Coronary artery (tissue), 2 donors: ENCODE results near the gene GPC3.
"Not testable (repeated sequence)": the region's sequence is repeated elsewhere in the genome, so short reads cannot be mapped to it uniquely, and the experiment has no call there.

ENCODE experiments used
- DNase-seq: peaks from one replicate; pipeline ENCODE4 v3.0.0-alpha.2; 2017; ENCODE audit warnings: low spot score
- H3K27ac ChIP-seq, 2 donors: fragments of 200-600 bp; sonication (generic); one replicate each; pipeline ENCODE4 v1.5.1; 2016 to 2019
- H3K4me3 ChIP-seq: fragments of 200-600 bp; sonication (generic); 2 replicates; pipeline ENCODE4 v1.5.1; 2016; ENCODE audit warnings: mild to moderate bottlenecking, moderate library complexity
- TF ChIP-seq, protein P1 (sequence below): fragments of 200-600 bp; sonication (generic); IDR thresholded peaks from one replicate; pipeline ENCODE4 v1.5.1; 2019; ENCODE audit warnings: antibody characterized with exemption

Gene GPC3

DNA sequence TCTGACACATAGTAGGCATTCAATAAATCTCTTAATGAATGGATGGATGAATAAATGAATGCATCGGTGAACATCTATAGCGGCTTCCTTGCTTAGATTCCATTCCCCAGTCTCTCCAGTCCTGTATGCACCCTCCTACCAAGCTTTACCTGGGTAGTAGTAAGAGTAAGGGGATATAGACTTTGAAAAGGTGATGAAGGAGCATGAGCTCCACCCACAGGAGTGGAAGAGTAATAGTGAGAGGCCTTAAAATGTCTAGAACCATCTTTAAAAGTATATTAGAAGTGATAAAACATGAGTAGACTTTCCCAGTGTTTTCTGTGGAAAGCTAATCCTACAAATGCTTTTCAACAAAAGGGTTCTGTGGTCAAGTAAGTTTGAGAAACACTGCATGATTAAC is 35.5 kb upstream of the GPC3 start:
- DNase-seq, result no peak
- Histone ChIP-seq H3K27ac (no peak overlapping the region), H3K4me3 (no peak overlapping the region)
- TF ChIP-seq, protein P1, sequence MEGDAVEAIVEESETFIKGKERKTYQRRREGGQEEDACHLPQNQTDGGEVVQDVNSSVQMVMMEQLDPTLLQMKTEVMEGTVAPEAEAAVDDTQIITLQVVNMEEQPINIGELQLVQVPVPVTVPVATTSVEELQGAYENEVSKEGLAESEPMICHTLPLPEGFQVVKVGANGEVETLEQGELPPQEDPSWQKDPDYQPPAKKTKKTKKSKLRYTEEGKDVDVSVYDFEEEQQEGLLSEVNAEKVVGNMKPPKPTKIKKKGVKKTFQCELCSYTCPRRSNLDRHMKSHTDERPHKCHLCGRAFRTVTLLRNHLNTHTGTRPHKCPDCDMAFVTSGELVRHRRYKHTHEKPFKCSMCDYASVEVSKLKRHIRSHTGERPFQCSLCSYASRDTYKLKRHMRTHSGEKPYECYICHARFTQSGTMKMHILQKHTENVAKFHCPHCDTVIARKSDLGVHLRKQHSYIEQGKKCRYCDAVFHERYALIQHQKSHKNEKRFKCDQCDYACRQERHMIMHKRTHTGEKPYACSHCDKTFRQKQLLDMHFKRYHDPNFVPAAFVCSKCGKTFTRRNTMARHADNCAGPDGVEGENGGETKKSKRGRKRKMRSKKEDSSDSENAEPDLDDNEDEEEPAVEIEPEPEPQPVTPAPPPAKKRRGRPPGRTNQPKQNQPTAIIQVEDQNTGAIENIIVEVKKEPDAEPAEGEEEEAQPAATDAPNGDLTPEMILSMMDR, result no peak

- Histone ChIP-seq H3K4me3 (no peak overlapping the region), H3K27ac (no peak overlapping the region)
- DNase-seq, result no peak
- TF ChIP-seq, protein P1, result no peak
These were observed 34.3 kb upstream of the GPC3 start for GRCh38 chrX:134019567-134020206.

DNA sequence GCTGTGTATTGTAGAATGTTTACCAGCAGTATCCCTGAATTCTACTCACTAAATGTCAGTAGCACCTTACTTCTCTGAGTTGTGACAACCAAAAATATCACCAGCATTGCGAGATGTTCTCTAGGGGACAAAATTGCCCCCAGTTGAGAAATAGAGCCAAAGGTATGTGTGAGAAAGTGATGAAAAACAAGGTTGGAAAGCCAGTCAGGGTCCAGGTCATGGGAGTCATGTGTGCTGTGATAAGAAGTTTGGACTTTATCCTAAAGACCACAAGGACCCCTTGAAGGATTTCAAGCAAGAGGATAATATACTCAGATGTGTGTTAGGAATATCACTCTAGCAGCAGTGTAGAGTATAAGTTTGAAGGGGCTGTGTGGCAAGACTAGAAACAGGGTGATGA is 30.9 kb upstream of the GPC3 start:
- not testable (repeated sequence) for H3K4me3 ChIP-seq, H3K27ac ChIP-seq, DNase-seq

GRCh38 chrX:134015510-134015909 is 30.1 kb upstream of the GPC3 start:
- H3K4me3 ChIP-seq, H3K27ac ChIP-seq, DNase-seq: not testable (repeated sequence)

- no peak overlapping the region for H3K27ac ChIP-seq
- TF ChIP-seq, protein P1, result no peak
- H3K4me3 ChIP-seq, result no peak overlapping the region
- DNase-seq, result no peak
These were observed 28.1 kb upstream of the GPC3 start for GRCh38 chrX:134013524-134013923.

DNA sequence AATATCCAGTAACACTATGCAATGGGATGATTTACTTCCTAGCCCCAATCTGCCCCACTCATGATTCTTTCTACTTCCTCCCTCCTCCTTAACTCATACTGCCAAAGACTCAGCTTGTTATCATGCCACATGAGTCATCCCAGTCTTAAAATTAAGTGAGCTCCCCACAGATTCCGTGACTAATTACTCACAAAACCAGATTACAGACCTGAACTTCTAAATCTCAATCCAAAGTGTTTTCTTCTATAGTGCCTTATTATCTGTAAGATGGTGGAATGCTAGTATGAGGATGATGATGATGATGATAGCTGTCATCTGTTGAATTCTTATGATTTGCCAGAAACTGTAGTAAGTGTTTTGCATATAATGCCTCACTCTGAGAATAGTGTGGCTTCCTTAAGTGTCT is 27.7 kb upstream of the GPC3 start:
- TF ChIP-seq, protein P1, result no peak
- DNase-seq, result no peak
- H3K27ac ChIP-seq, result no peak overlapping the region

GRCh38 chrX:134010690-134011089 is 25.3 kb upstream of the GPC3 start:
- TF ChIP-seq, protein P1, result no peak
- H3K27ac ChIP-seq, result no peak overlapping the region
- H3K4me3 ChIP-seq, result no peak overlapping the region

More for the DNA sequence above, 27.7 kb upstream of the GPC3 start:
- H3K4me3 ChIP-seq, result no peak overlapping the region

GRCh38 chrX:134007716-134008115 is 22.3 kb upstream of the GPC3 start:
- TF ChIP-seq, protein P1, result no peak
- DNase-seq, result no peak
- no peak overlapping the region for H3K4me3 ChIP-seq
- no peak overlapping the region for H3K27ac ChIP-seq

More at GRCh38 chrX:134010690-134011089, 25.3 kb upstream of the GPC3 start:
- no peak for DNase-seq
